Mammary epithelial cell (primary cell): ENCODE results near the gene NDUFV1.
"Not testable (repeated sequence)": the region's sequence is repeated elsewhere in the genome, so short reads cannot be mapped to it uniquely, and the experiment has no call there.

ENCODE experiments used
- EZH2 ChIP-seq: IDR thresholded peaks from 2 replicates; pipeline ENCODE4 v1.6.1; 2012; ENCODE audit warnings: low read length, inconsistent platforms, borderline replicate concordance
- TF ChIP-seq, protein P1 (sequence below), 2 donors: IDR thresholded peaks in 1 of 2; conservative IDR thresholded peaks in 1 of 2; 2 replicates each; pipeline ENCODE4 v1.5.1; 2011 to 2012; ENCODE audit warnings: inconsistent platforms in 2 of 2, low read length in 2 of 2, mild to moderate bottlenecking in 2 of 2, control low read depth in 1 of 2, low read depth in 1 of 2; ENCODE audit not compliant: insufficient read depth in 1 of 2; ENCODE audit errors: extremely low read depth in 1 of 2

DNA sequence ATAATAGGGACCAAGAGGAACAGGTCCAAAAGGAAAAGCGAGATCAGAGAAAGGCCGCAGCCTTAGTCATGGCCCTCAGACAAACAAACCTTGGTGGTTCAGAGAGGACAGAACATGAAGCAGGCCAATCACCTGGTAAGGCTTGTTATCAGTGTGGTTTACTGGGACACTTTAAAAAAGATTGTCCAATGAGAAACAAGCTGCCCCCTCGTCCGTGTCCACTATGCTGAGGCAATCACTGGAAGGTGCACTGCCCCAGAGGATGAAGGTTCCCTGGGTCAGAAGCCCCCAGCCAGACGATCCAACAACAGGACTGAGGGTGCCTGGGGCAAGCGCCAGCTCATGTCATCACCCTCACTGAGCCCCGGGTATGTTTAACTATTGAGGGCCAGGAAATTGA lies 16.2 kb downstream of the NDUFV1 start:
- TF ChIP-seq, protein P1, sequence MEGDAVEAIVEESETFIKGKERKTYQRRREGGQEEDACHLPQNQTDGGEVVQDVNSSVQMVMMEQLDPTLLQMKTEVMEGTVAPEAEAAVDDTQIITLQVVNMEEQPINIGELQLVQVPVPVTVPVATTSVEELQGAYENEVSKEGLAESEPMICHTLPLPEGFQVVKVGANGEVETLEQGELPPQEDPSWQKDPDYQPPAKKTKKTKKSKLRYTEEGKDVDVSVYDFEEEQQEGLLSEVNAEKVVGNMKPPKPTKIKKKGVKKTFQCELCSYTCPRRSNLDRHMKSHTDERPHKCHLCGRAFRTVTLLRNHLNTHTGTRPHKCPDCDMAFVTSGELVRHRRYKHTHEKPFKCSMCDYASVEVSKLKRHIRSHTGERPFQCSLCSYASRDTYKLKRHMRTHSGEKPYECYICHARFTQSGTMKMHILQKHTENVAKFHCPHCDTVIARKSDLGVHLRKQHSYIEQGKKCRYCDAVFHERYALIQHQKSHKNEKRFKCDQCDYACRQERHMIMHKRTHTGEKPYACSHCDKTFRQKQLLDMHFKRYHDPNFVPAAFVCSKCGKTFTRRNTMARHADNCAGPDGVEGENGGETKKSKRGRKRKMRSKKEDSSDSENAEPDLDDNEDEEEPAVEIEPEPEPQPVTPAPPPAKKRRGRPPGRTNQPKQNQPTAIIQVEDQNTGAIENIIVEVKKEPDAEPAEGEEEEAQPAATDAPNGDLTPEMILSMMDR (conservative IDR thresholded peaks at IDR 0.05 in 1 of 2, IDR thresholded peaks at IDR 0.05 in 1 of 2; ENCODE audit: extremely low read depth in 1 of 2, insufficient read depth in 1 of 2, low read depth in 1 of 2, low read length in 2 of 2): not testable (repeated sequence)
- not testable (repeated sequence) for TF ChIP-seq EZH2
